GM18861 (cell line): ENCODE results near the gene SLC45A2.
A peak's percentile ranks its signal among the peaks of the same experiment; 100 is the strongest.
"Not testable (repeated sequence)": the region's sequence is repeated elsewhere in the genome, so short reads cannot be mapped to it uniquely, and the experiment has no call there.

ENCODE experiments used
- ATAC-seq: cut with Tn5 transposase; IDR thresholded peaks from one replicate; pipeline ENCODE4 v1.9.1; 2021; ENCODE audit not compliant: unreplicated experiment

Gene SLC45A2

GRCh38 chr5:33969572-33970452 is 14.7 kb downstream of the SLC45A2 start:
- no peak for ATAC-seq

GRCh38 chr5:33968211-33969005 is 16.1 kb downstream of the SLC45A2 start:
- ATAC-seq, result no peak

DNA sequence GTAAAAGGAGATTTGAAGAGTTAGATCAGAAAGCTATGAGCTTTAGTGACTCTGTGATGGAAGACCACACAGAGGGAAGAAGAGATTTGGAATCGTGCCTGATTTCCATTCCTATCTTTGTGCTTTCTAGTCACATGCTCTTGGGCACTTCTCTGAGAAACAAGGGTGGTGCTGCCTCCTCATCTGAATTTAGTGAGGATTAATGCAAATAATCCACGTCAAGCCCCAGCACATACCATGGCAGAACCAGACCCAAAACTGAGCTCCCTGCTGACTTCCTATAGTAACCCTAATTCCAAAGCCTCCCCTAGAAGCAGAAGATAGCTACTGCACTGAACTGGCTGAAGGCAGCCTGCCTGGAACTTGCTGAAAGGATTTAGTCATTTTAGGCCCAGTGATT is 17.7 kb downstream of the SLC45A2 start:
- ATAC-seq, result no peak

GRCh38 chr5:33964132-33964700 is 20.3 kb downstream of the SLC45A2 start:
- ATAC-seq, result no peak

DNA sequence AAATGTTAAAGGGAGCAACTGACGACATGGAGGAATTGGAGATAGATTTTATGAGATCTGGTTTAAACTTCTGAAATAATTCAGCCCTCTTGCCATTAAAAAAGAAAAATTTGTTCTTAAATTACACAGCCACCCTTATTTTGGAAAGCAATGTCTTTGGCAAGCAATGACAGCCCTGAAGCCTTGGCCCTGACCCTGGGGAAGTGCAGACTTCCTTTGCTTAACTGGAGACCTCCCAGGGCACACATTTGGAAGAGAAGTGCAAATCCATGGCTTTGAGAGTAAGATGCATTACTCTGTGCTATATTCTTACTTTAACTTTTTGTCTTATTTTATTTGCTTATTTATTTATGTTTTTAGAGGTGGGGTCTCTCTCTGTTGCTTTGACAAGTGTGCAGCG is 26.3 kb downstream of the SLC45A2 start:
- no peak for ATAC-seq

GRCh38 chr5:33957577-33958150 is 26.8 kb downstream of the SLC45A2 start:
- ATAC-seq, result no peak

DNA sequence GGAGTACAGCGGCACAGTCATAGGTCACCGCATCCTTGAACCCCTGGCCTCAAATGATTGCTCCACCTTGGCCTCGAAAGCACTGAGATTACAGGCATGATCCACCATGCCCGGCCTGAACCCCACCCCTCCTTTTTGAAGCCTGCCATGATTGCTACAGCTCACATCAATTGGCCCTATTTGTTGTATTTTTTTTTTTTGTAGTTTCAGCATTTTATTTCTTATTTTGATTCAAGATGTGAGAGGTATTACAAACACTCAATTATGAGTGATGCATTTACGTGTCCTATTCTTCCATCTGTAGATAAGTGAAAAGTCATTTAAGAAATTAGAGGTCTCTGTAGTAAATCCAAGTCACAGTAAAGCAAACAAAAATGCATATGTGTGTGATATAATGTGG is 32.3 kb downstream of the SLC45A2 start:
- ATAC-seq, result not testable (repeated sequence)

DNA sequence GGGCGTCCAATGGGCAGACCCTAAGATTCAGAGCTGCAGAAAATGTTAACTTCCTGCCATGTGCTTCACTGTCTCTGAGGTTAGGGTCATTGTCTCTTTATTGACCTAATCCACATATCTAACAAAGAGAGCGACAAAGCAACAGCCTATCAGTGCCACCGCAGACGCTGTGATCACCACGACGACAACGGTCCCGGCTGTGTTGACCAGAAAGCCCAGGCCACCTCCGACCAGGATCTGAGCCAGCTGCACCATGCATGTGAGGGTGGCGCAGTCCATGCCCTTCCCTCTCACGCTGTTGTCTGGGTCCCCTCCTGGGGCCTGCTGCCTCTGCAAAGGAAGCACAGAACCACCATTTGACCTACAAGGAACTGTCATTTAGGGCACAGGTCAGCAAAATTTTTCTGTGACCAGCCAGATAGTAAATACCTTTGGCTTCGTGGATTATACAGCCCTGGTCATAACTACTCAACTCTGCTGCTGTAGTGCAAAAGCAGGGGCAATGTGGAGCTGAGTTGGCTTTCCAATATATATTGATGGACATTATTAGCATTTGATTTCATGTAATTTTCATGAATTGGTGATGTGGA is 39.9 kb downstream of the SLC45A2 start:
- no peak for ATAC-seq

DNA sequence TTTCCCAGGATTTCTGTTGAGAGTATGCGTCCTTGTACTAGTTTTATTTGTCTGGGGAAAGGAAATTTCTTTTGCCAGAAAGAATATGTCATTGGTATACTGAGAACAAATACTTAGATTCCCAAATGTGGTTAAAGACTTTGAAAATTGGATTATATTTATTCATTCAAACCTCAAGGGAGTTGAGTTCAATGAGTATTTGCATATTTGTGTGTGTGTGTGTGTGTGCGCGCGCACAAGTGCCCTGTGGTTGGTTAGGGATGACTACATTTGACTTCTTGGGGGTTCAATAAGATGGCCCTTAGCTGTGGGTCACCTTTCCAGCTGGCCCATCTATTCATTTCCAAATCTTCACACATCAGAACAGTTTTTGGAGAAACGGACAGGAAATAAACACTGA is 43.4 kb downstream of the SLC45A2 start:
- no peak for ATAC-seq

GRCh38 chr5:33939556-33940262 is 44.8 kb downstream of the SLC45A2 start:
- no peak for ATAC-seq

- ATAC-seq, result no peak
Measured at GRCh38 chr5:33938881-33939280, 45.6 kb downstream of the SLC45A2 start.

DNA sequence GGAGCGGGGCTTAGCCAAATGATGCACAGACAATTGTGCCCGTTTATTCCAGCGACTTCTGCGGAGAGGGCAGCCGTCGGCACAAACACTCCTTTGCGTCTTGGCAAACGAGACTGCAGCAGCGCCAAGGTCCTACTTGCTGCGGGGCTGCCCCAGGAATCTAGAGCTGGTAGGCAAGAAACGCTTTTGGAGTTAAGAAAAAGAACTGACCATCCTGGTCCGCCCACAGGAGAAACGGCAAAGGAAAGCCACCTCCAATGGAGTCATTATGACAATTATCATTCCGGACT is 46.0 kb downstream of the SLC45A2 start:
- no peak for ATAC-seq

DNA sequence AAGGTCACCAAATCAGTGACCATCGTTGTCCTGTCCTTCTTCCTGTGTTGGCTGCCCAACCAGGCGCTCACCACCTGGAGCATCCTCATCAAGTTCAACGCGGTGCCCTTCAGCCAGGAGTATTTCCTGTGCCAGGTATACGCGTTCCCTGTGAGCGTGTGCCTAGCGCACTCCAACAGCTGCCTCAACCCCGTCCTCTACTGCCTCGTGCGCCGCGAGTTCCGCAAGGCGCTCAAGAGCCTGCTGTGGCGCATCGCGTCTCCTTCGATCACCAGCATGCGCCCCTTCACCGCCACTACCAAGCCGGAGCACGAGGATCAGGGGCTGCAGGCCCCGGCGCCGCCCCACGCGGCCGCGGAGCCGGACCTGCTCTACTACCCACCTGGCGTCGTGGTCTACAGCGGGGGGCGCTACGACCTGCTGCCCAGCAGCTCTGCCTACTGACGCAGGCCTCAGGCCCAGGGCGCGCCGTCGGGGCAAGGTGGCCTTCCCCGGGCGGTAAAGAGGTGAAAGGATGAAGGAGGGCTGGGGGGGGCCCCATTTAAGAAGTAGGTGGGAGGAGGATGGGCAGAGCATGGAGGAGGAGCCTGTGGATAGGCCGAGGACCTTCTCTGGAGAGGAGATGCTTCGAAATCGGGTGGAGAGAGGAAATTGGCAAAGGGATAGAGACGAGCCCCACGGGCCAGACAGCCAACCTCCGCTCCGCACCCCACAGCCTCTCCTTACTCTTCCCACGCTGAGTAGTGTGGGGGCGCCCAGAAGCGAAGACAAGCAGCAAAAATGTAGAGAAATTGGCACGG is 46.6 kb downstream of the SLC45A2 start:
- no peak for ATAC-seq

DNA sequence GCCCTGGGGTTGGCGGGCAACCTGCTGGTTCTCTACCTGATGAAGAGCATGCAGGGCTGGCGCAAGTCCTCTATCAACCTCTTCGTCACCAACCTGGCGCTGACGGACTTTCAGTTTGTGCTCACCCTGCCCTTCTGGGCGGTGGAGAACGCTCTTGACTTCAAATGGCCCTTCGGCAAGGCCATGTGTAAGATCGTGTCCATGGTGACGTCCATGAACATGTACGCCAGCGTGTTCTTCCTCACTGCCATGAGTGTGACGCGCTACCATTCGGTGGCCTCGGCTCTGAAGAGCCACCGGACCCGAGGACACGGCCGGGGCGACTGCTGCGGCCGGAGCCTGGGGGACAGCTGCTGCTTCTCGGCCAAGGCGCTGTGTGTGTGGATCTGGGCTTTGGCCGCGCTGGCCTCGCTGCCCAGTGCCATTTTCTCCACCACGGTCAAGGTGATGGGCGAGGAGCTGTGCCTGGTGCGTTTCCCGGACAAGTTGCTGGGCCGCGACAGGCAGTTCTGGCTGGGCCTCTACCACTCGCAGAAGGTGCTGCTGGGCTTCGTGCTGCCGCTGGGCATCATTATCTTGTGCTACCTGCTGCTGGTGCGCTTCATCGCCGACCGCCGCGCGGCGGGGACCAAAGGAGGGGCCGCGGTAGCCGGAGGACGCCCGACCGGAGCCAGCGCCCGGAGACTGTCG is 47.3 kb downstream of the SLC45A2 start:
- ATAC-seq, result no peak

DNA sequence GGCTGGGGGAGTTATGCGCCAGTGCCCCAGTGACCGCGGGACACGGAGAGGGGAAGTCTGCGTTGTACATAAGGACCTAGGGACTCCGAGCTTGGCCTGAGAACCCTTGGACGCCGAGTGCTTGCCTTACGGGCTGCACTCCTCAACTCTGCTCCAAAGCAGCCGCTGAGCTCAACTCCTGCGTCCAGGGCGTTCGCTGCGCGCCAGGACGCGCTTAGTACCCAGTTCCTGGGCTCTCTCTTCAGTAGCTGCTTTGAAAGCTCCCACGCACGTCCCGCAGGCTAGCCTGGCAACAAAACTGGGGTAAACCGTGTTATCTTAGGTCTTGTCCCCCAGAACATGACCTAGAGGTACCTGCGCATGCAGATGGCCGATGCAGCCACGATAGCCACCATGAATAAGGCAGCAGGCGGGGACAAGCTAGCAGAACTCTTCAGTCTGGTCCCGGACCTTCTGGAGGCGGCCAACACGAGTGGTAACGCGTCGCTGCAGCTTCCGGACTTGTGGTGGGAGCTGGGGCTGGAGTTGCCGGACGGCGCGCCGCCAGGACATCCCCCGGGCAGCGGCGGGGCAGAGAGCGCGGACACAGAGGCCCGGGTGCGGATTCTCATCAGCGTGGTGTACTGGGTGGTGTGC is 48.0 kb downstream of the SLC45A2 start, which contains the start of gene RXFP3:
TSS of gene RXFP3 (plus strand) at position 6 of the 636 bp plus-strand sequence. CDS start at position 361, 355 bp downstream.
- no peak for ATAC-seq

DNA sequence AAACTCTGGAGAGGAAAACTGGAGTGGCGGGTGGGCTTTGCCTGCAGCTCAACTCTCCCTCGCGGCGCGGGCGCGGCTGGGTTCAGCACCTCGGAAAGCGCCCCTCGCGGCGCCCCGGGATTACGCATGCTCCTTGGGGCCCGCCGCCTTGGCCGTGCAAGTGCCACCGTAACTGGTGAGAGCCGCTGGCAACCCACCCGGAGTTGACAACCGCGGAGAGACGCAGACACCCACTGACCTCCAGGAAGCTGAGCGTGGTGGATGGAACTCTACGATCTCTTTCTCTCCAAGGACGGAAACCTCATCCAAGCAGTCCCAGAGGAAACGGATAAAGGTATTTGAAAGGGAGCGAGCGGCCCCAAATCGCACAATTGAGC is 48.5 kb downstream of the SLC45A2 start:
- ATAC-seq, result no peak

- no peak for ATAC-seq
Measured at GRCh38 chr5:33934176-33934575, 50.3 kb downstream of the SLC45A2 start.

GRCh38 chr5:33933723-33934169 is 50.7 kb downstream of the SLC45A2 start:
- ATAC-seq, result peak; percentile 82

DNA sequence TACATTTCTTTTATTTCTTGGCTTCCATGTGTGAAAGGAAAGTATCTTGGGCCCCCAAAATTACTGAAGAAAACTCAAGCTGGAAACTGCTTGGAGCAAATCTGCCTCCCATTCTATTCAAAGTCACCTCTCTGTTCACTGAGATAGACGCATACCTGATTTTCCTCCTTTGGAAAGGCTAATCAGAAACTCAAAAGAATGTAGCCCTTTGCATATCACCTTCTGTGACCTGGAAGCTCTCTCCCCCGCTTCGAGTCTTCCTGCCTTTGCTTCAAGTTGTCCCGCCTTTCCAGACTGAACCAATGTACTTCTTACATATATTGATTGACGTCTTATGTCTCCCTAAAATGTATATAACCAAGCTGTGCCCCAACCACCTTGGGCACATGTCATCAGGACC is 53.4 kb downstream of the SLC45A2 start:
- ATAC-seq, result no peak
